Measurements from ENCODE around the gene FGF22.

DNA sequence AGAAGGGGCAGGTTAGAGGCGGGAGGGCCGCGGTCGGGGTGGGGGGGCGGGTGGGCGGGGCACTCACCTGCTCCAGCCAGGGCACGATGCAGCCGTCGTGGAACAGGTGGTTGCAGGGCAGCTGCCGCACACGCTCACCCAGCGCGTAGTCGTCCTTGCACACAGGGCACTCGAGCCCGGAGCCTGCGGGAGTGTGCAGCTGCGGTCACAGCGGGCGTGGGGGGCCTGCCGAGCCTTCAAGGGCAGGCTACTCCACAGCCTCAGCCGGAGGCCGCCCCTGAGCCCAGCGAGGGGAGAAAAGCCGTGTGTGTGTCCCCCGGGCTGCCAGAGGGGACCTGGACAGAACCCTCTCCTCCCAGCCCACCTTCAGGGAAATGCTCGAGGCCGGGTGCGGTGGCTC, 8.6 kb downstream of the FGF22 start:
- TF ChIP-seq CTCF (IDR thresholded peaks at IDR 0.05) = no peak
- no peak for TF ChIP-seq POLR2AphosphoS5 (IDR thresholded peaks at IDR 0.05)
- no peak for TF ChIP-seq POLR2A (IDR thresholded peaks at IDR 0.05)

Measured in breast epithelium (tissue), 3 donors.